Activated CD8-positive, alpha-beta T cell treated with anti-CD3 and anti-CD28 coated beads for 36 hours (primary cell): ENCODE data around the gene ZNF827. TPM values are rescaled to one million over a fixed set of nuclear protein-coding genes. Genes with fewer than 3 reads are reported as not detected.
"Not testable (repeated sequence)": the region's sequence is repeated elsewhere in the genome, so short reads cannot be mapped to it uniquely, and the experiment has no call there.

Source experiments
- ATAC-seq: fragments of 200-7000 bp; cut with Tn5 transposase; one replicate; pipeline ENCODE4 v1.10.0; 2021; ENCODE audit warnings: mild to moderate bottlenecking, moderate library complexity
- CTCF ChIA-PET: fragments of 350-600 bp; sonication (Branson Sonifier 250); formaldehyde crosslinking; loops from one replicate; lab custom pipeline; 2021; ENCODE audit warnings: antibody characterized with exemption; lab: Charles Lee
- POLR2A ChIA-PET: fragments of 350-600 bp; sonication (Branson Sonifier 250); formaldehyde crosslinking; loops from one replicate; lab custom pipeline; 2021; ENCODE audit warnings: antibody characterized with exemption; lab: Charles Lee
- DNase-seq: peaks from one replicate; pipeline ENCODE4 v3.0.0-alpha.2; 2020
- H3K27ac Mint-ChIP-seq: one replicate; pipeline ENCODE4 v1.8.0; 2021; ENCODE audit warnings: mild to moderate bottlenecking, mixed read lengths
- H3K27me3 Mint-ChIP-seq: one replicate; pipeline ENCODE4 v1.8.0; 2021; ENCODE audit warnings: mixed read lengths
- H3K36me3 Mint-ChIP-seq: one replicate; pipeline ENCODE4 v1.8.0; 2021; ENCODE audit warnings: low read depth, mixed read lengths
- H3K4me1 Mint-ChIP-seq: one replicate; pipeline ENCODE4 v1.8.0; 2021; ENCODE audit warnings: low read depth, mixed read lengths
- H3K4me3 Mint-ChIP-seq: one replicate; pipeline ENCODE4 v1.8.0; 2021; ENCODE audit warnings: mild to moderate bottlenecking, moderate library complexity, mixed read lengths
- H3K9me3 Mint-ChIP-seq: one replicate; pipeline ENCODE4 v1.8.0; 2021; ENCODE audit warnings: mixed read lengths
- intact Hi-C: fragments of 100-400 bp; cut with micrococcal nuclease; formaldehyde crosslinking; loops from one replicate; pipeline ENCODE4 v1.10.0; 2022
- total RNA-seq, 2 experiments: library from RNA; stranded (reverse); gene quantifications; one replicate each; pipeline ENCODE4 v1.2.3, GENCODE V29; 2021
- TF ChIP-seq, protein P1 (sequence below): fragments of 200-600 bp; IDR thresholded peaks from one replicate; pipeline ENCODE4 v1.8.0; 2022; ENCODE audit warnings: antibody characterized with exemption, mild to moderate bottlenecking

ZNF827 gene
- total RNA-seq, 2 experiments from 2014 or later, result 28.4 to 31.1 TPM

DNA sequence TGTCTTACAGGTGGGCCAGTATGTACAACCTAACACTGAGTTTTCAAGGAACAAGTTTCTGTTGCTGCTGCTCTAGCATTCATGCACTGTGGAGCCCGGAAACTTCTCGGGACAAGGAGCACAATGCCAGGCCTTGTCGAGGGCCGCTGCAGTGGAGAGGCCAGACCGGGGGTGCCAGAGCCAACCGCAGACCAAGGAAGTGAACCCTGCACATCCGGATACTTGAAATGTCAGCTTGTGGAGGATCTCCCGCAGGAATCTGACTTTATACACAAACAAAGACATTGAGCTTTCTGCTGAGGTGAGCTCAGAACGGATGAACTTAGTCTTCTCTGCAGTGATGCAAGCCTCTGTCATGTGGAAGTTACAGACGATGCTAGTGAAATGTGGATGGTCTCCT is 99.5 kb downstream of the ZNF827 start:
- Mint-ChIP-seq H3K9me3 (no peaks in the 10 kb centered on the region), H3K27me3 (no peaks in the 10 kb centered on the region), H3K4me1 (peaks cover 22% of the 10 kb centered on the region), H3K36me3 (peaks cover 54% of the 10 kb centered on the region), H3K27ac (no peak overlapping the region), H3K4me3 (no peak overlapping the region)
- ATAC-seq, result no peak
- POLR2A ChIA-PET, result no interaction called here
- intact Hi-C loops, result no loop called here
- no peak for DNase-seq
- CTCF ChIA-PET, result interaction anchor here (1.3 to 2.0 kb wide), 3 partner anchors 9 to 18 kb away, joined by 3 to 6 read pairs (median 5); no protein-coding TSS in a partner anchor
- TF ChIP-seq, protein P1, sequence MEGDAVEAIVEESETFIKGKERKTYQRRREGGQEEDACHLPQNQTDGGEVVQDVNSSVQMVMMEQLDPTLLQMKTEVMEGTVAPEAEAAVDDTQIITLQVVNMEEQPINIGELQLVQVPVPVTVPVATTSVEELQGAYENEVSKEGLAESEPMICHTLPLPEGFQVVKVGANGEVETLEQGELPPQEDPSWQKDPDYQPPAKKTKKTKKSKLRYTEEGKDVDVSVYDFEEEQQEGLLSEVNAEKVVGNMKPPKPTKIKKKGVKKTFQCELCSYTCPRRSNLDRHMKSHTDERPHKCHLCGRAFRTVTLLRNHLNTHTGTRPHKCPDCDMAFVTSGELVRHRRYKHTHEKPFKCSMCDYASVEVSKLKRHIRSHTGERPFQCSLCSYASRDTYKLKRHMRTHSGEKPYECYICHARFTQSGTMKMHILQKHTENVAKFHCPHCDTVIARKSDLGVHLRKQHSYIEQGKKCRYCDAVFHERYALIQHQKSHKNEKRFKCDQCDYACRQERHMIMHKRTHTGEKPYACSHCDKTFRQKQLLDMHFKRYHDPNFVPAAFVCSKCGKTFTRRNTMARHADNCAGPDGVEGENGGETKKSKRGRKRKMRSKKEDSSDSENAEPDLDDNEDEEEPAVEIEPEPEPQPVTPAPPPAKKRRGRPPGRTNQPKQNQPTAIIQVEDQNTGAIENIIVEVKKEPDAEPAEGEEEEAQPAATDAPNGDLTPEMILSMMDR, result no peak

DNA sequence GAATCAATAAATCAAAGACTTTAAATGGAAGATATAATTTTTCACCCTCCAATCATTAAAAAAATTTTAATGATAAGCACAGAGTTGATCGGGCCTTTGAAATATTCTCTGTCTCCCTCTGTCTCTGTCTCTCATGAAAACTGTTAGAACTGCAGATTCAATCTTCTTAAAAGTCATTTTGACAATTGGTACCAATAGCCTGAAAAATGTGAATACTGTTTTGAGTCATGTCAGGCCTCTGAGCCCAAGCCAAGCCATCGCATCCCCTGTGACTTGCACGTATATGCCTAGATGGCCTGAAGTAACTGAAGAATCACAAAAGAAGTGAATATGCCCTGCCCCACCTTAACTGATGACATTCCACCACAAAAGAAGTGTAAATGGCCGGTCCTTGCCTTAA is 106.2 kb downstream of the ZNF827 start:
- CTCF ChIA-PET, DNase-seq, H3K4me3 Mint-ChIP-seq, H3K9me3 Mint-ChIP-seq, POLR2A ChIA-PET, intact Hi-C loops, ATAC-seq, H3K27me3 Mint-ChIP-seq: not testable (repeated sequence)
- Mint-ChIP-seq H3K36me3 (peaks cover 47% of the 10 kb centered on the region), H3K4me1 (peaks cover 55% of the 10 kb centered on the region), H3K27ac (peak overlapping the region; percentile 60)

DNA sequence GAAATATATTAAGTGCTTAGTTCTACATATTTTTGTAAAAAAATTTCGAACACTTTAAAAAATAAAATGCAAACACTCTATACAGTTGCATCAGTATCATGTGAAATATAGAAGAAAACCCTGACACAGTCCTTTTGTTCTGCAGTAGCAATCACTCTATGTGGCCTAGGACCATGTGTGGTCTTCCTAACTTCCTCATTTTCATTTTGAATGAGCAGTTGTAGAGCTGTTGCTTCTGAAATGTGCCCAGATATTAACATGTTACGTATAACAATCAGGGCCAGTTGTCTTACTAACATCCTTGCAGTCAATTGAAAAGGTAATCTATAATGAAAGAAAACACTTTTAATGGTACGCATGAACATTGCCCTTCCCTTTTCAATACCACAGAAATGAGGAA is 107.9 kb downstream of the ZNF827 start:
- ChIA-PET CTCF (interaction anchor here (0.9 kb wide), 1 partner anchor 9 kb away, joined by 5 read pairs; no protein-coding TSS in a partner anchor), POLR2A (no interaction called here)
- ATAC-seq (no peak), DNase-seq (no peak)
- Mint-ChIP-seq H3K4me1 (peaks cover 56% of the 10 kb centered on the region), H3K9me3 (no peaks in the 10 kb centered on the region), H3K36me3 (peaks cover 57% of the 10 kb centered on the region), H3K4me3 (no peak overlapping the region), H3K27ac (peak overlapping the region; percentile 70), H3K27me3 (no peaks in the 10 kb centered on the region)
- intact Hi-C loops, result no loop called here
- TF ChIP-seq, protein P1, result no peak

DNA sequence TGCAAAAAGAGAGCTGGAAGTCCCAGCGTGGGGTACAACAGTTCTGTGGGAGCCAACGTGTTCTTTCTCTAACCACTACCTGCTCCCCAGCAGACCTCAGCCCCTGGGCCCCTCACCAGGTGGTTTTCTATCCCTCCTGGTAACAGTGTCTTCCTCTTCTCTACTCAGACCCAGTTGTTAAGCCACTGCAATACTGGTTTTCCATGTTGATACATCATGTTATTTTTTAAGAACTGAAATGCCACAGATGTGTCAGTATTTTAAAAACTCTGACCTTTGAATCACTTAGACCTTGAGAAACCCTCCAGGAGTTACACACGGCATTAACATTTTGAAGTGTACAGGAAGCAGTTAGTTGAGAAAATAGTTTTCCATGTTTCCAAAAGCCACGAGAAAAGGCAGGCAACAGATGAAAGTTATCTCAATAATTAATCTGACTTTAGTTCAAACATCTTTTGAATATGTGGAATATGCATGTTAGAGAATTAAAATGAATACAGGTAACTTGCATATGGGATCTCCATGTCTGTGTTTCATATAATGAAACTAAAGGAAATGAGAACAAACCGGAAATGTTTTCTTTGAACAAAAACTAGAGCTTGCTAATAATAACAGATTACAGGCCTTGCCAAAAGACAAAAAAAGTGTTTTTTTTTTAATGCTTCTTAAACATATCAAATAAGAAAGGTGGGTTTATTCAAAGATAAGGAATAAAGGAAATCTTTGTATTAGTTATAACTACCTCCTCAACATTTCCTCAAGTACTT is 108.8 kb downstream of the ZNF827 start:
- intact Hi-C loops, result loop anchor here (1.0 kb wide), 1 partner anchor 22 kb away; no protein-coding TSS in a partner anchor
- peak overlapping the region; percentile 92 for H3K27ac Mint-ChIP-seq
- DNase-seq, result peak; percentile 73
- no peaks in the 10 kb centered on the region for H3K27me3 Mint-ChIP-seq
- peak; percentile 71 for ATAC-seq
- CTCF ChIA-PET, result interaction anchor here (1.0 to 1.2 kb wide), 4 partner anchors 10 to 110 kb away, joined by 3 to 4 read pairs (median 4); no protein-coding TSS in a partner anchor
- H3K36me3 Mint-ChIP-seq, result peaks cover 64% of the 10 kb centered on the region
- peaks cover 56% of the 10 kb centered on the region for H3K4me1 Mint-ChIP-seq
- H3K9me3 Mint-ChIP-seq, result no peaks in the 10 kb centered on the region
- peak overlapping the region; percentile 60 for H3K4me3 Mint-ChIP-seq
- TF ChIP-seq, protein P1, result no peak
- POLR2A ChIA-PET, result interaction anchor here (0.6 to 0.7 kb wide), 3 partner anchors 14 to 53 kb away, joined by 3 read pairs; no protein-coding TSS in a partner anchor

DNA sequence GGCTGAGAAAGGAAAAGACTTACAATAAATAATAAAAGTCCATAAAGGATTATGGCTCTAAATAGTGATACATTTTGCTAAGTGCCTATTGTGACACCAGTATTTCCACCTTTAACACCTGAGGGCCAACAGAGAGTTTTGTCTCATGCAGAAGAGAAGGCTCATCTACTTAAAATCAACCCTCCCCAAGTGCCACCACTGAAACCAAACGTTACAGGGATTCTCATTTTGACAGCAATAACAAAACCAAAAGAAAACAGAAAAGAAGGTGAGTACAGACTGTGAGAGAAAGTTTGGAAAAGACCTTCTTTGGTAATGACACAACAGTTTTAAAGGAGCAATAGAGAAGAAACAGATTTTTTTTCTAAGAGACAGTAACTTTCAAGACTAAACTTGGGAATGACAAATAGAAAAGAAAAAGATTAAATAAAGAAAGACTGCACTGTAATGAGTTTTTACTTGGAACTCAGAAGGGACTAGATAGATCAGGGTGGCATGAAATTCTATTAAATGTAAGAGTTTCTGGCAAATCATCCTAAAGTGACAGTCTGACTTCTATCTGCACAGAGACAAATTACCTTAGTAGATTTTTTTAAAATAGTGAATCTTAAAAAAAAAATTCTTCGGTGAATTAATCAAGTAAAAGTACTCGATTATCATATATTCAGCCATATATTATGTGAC is 109.7 kb downstream of the ZNF827 start:
- TF ChIP-seq, protein P1, result no peak
- ChIA-PET POLR2A (interaction anchor here (0.6 to 0.7 kb wide), 3 partner anchors 14 to 53 kb away, joined by 3 read pairs; no protein-coding TSS in a partner anchor), CTCF (interaction anchor here (1.0 to 1.2 kb wide), 5 partner anchors 10 to 111 kb away, joined by 3 to 4 read pairs (median 3); no protein-coding TSS in a partner anchor)
- ATAC-seq, result peak; percentile 78
- DNase-seq, result peak; percentile 81
- Mint-ChIP-seq H3K9me3 (no peaks in the 10 kb centered on the region), H3K27me3 (no peaks in the 10 kb centered on the region), H3K4me1 (peaks cover 59% of the 10 kb centered on the region), H3K4me3 (peak overlapping the region; percentile 60), H3K36me3 (peaks cover 67% of the 10 kb centered on the region), H3K27ac (peak overlapping the region; percentile 92)
- intact Hi-C loops, result loop anchor here (1.0 kb wide), 1 partner anchor 21 kb away; no protein-coding TSS in a partner anchor
